HG03139 (cell line): ENCODE data around the gene CHST1.

Experiments
- ATAC-seq: cut with Tn5 transposase; IDR thresholded peaks from one replicate; pipeline ENCODE4 v1.9.1; 2021; ENCODE audit not compliant: unreplicated experiment

The CHST1 gene

DNA sequence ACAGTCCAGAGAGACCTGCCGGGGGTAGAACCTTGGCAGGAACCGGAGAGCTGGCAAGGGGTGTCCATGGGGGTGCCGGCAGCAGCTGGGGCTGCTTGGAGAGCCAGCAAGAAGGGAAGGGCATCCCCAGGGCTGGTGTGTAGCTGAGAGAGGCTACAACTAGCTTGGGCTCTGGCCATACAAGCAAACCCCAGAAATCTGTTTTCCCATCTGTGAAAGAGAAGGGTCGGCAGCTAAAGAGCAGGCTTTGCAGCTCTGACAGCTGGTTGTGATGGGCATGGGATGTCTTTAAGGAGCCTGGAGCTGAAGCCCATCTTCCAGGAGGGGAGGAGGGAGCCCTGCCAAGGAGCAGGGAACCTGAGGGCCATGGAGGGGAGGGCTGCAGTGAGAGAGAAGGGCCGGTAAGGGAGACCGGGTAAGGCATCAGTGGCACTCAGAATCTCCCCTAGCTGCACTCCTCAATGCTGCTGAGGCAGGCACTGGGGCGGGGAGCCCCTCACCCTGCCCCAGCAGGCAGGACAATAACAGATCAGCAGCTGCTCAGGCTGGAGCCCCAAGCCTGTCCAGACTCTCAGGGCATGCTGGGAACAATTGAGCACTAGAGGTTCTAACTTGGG is 3.9 kb downstream of the CHST1 start:
- no peak for ATAC-seq

DNA sequence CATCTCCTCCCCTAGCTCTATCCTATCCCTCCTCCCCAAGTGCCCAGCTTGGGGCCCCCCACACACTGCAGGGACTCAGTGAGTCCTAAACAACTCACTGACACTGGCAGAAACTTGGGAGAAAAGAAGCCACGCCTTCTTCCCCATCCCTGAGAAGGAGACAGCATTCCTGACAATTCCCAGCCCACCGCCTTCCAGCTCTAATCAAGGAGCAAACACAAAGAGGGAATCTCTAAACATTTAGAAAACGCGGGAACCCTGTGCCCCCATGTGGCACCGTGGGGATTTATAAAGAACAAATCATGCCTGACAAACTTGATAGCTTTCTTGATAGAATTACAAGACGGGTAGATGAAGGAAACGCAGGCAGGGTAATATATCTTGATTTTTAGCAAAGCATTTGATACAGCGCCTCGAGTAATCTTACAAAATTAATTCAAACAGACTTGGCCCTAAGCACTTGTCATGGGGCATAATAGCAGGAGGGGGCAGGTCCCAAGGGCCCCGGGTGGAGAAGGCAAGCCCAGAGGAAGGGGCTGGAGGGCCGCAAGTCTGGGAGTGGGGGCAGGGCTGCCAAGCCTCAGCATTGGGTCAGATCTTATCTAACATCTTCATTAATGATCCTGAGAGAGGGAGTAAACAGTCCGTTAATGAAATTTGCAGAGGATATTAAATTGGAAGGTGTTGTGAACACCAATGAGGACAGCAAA is 4.5 kb downstream of the CHST1 start:
- ATAC-seq = no peak

DNA sequence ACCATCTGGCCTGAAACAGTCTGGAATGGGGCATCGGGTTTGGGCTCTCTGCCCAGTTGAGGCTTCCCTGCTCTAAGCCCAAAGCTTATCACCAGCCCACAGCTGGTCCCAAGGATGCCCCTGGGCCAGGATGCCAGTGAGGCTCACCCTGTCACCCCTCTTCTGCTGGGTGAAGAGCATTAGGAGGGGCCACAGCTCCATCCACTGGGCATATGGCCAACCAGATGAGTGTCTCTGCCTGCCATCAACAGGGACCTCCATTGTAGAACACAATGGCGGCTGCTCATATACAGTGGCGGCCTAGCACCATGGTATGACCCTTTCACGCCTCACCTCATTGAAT is 5.6 kb downstream of the CHST1 start:
- no peak for ATAC-seq

DNA sequence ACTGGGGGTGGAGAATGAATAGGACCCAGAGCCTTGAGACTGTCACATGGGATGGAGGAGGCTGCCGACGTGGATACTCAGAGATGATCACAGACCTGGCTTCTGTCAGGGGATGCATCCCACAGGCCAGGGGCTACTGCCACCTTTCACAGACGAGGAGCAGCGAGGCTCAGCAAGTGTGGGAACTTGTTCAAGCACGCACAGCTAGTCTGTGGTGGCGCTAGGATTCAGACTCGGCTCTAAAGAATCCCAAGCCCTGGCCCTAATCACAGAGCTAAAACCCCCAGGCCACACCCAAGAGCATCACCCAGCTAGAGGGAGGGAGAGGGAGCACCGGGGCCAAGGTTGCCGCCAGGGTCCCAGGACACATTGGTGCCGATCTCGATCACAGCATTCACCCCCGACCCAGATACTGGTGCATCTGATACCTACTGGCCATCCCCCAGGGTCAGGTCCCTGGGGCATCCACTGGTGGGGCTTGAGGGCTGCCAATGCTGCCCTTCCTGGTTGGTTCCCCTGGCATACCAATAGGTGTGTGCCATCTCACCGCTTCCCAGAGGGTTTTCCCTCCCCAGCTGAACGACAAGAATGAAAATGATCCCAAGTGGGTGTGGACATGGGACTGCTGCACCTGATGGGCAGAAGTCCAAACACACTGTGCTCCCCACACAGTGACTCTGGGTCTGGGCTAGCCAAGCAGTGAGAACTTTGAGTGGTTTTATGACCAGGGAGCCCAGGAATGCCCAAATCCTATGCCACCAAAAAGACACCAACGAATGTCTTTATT is 6.2 kb downstream of the CHST1 start:
- no peak for ATAC-seq

DNA sequence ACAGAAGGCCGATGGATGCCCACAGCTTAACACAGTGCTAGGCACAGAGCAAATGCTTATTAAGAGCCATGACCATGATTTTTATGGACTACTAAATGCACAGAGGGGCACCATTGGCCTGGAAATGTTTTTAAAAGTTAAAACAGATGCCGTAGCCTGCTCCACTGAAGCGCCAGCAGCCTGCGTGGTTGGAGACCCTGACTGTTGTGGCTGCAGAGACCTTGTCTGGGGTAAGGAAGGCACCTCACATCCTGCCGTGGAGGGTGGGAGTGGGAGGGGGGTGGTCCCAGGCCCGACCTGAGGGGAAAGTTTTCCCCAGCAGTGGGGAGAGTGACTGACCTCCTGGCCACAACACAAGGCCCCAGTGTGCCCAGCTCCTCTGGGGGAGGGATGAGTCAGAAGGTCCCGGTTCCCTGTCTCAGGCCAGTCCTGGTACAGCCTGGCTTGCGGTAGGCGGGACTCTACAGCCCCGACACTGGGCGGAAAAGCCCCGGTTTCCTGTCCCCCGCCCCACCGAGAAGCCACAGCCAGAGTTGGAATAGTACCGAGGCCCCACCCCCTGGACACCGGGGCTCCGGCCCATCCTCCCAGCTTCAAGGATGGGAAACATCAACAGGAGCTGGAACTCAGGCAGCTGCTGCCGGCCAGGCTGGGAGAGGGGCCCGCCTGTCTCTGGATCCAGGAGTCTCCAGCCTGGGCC is 7.0 kb downstream of the CHST1 start:
- ATAC-seq = no peak

DNA sequence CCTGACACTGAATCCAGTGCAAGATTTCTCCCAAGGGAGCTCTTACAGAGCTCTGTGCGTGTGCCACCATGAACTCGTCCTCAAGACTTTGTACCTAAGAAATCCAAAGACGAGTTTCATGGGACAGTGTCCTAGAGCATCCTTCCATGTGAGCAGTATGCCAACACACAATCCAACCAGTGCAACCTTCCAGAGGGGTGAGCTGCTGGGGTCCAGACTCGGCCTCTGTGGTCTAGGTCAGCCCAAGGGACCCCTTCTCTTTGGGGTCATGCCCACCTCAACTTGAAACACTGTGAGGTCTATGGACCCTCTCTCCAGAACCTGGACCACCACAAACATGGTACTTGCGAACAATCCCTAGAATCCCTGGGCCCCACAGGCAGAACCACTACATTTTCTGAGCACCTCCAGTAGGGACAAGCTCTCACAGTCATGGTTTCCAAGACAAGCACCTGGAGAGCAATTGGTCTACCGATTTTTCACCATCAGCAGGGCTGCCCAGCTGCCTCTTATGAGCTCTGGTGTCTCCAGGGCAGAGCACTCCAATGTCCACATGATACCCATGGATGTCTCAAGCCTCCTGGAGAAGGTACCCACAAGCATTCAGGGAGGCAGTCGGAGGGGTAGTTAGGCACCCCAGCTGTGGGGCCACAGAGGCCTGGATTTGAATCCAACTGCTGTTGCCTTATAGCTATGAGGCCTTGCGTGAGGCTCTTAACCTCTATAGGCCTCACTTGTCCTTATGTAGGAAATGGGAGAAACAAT is 7.7 kb downstream of the CHST1 start:
- no peak for ATAC-seq

DNA sequence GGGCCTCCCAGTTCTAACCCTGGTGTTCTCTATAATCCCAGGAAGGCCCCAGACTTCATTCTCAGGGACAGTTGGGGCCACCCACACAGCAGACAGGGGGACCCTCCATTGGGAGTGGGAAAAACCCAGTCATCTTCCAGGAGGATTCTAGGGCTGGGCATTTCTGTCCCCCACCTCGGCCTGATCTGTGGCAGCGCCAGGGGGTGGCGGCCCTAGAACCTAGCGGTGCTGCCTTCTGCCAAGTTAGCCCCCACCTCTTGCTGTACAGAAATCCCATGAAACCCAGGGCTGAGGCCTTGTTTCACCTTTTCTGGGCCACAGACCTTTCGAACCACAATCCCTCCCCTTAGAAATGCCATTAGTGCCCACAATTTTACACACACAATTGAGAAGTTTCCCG is 9.6 kb downstream of the CHST1 start:
- ATAC-seq = no peak

DNA sequence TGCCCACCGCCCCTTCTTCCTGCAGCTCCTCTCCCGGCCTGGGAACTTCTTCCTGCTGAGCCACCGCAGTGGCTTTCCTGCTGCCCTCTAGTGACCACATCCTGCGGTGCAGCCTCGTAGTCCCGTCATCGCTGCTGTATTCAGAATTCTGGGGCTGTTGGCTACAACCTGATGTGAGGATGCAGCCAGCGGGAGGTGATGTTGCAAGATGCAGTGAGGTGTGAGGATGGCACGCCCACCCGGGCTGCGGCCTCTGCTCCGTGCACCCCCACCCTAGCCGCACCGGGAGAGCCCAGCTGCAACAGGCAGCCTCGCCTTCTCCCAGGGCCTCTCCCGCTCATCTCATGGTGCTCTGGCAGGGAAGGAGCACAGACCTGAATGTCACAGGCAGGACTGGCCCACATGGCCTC is 10.1 kb downstream of the CHST1 start:
- no peak for ATAC-seq

DNA sequence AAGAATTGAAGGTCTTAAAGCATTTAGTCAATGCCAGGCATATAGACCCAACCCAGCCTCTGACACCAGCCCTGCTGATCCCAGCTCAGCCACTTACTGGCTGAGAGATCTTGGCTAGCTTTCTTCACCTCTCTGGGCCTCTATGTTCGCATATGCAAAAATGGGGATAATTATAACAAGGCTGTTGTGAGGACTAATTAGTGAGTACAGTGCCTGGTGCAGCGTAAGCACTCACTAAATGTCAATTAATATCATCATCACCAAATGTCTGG is 10.5 kb downstream of the CHST1 start:
- no peak for ATAC-seq

DNA sequence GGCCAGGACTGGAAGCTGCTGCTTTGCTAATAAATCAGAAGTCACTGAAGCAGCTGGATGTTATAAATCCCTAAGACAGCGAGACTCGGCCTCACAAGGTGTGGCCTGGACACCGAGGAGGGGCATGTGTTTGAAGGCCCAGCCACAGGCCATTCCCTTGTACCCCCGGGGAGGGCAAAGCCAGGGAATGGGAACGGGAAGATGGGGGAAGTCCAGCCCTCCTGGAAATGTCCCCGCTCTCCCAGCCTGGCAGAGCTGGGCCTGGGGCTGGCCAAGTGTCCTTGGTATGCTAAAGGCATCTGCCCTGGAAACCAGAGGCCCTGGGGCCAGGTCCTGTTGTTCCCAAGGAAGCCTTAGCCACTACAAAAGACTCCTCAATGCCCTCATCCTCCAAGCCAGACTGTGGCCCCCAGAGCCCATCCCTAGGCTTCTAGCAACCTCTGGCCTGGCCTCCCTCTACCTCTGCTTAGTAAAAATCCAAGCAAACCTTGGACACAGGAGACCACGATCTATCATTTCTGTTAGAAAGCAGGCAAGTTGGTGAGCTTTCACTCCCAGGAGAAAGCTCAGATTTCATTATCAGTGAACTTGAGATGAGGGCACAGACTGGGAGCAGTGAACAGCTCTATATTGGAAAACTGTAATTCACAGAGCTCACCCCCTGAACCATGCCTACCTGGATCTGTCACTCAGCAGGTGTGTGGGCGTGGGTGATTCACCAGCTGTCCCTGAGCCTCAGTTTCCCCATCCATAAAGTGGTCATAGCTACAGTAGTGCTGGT is 11.0 kb downstream of the CHST1 start:
- no peak for ATAC-seq

DNA sequence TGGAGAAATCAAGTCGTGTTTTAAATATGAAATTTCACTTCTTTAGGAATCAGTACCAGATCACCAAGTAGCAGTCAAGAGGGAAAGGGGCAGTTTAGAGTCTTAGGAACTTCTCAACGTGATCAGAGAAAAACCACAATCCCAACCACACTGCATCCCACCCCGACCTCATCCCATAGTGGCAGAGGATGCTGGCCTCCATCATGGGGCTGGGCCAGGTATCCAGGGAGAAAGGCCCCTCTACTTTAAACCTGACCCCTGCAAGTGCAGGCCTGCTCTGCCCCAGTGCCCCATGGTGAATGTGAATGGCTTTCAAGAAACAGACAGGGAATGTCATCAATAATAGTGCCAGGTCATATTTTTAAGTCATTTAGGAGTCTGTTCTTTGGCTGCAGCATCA is 12.1 kb downstream of the CHST1 start:
- no peak for ATAC-seq

DNA sequence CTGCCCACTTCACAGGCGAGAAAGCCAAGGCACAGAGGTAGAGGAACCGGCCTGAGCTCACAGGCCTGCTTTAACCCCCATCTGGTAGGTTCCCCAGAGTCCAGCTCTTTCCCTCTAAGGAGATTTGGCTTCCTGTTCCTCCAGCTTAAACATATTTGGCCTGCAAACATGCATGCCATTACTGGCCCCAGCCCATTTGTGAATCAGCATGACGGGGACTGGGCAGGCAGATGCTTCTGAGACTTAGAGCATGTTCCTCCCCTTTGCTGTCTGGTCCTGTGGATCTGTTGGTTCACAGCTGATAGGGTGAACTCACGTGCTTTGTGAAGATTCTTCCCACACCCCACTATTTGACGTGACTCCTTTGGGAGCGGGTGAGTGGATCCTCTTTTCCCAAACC is 12.6 kb downstream of the CHST1 start:
- no peak for ATAC-seq

DNA sequence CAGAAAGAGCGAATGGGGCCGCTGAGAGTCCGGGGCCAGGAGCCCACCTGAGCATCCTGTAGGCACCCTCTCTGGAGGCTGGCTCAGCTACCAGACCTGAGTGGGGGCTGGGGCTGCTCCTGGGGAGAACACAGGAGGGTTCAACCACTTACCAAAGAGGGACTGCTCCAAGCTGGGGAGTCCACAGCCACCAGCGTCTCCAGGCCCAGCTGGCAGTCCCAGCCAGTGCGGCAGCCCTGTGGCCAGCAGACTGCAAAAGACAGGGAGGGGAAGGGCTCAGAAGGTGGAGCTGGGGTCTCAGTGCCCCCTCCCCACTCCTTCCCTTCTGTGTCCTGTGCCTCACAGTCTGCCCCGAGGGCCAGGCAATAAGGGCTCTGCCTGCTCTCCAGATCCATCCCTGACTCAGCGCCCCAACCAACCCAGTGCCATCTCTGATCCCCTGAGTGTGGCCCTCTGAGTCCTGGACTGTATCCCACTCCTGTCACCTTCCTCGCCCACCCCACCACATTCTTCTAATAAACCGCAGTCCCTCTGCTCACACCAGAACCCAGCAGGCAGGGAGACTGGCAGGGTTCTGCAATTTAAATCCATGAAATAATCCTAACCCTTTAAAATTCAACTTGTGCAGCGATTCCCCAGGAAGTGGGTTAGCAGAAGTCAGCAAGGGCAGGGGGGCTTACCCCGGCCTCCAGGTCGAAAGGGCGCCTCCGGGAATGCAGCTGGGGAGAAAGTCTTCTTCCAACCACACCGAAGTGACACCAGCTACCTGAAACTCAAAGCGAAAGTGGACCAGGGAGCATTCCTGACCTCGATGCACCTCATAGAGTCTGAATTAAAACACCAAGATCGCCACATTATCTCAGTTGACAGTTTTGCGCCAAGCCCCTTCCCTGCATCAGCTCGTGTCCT is 13.3 kb downstream of the CHST1 start:
- ATAC-seq = no peak

DNA sequence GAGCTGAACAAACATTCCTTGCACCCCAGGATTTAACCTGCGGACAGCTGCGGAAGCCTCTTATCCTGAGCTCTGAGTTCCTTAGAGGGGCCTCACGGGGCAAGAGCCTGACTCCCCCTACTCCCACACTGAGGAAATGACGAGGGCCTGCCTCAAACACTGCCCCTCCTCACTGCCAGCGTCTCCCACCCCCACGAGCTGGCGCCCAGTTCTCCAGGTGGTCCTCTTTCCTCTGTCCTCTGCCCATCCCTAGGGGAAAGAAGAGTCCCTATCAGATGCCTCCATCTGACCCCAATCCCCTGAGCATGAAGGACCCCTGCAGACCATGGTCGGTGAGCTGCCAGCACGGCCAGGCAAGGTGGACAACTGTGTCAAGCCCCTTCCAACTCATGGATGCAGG is 14.3 kb downstream of the CHST1 start:
- no peak for ATAC-seq

DNA sequence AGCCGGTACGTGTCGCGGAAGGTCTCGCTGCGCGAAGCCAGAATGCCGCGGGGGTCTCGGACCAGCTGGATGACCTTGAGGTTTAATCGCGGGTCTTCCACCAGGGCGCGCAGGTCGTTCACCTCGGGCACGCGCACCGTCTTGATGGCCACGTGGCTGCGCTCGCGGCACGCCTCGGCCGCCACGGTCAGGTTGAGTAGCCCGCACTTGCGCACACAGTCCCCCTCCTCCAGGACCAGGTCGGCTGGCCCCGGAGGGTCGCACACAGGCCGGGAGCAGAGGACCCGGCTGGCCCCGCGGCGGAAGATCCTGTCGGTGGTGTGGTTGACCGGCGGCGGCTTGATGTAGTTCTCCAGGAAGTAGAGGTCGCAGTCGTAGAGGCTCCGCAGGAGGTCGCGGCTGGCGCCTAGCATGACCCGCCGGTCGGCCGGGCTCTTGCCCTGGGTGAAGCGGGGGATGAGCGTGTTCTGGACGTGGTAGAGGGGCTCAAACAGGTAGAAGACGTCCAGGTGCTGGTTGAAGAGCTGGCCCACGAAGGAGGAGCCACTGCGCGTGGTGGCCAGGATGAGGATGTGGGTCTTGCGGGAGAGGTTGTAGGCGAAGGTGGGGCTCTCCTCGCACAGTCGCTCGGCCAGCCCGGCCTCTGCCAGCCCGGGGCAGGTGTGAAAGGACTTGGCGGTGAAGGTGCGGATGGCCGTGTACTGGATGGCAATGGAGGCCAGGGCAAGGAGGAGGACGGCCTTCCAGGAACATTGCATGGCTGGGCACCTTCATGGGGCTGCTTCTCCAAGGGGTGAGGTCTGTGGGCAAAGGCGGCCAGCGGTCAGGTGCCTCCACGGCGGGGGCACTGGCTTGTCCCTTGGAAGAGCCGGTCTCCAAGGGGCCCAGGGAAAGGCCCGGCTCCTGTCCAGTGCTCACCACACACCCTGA is 15.0 kb downstream of the CHST1 start:
- ATAC-seq = no peak

DNA sequence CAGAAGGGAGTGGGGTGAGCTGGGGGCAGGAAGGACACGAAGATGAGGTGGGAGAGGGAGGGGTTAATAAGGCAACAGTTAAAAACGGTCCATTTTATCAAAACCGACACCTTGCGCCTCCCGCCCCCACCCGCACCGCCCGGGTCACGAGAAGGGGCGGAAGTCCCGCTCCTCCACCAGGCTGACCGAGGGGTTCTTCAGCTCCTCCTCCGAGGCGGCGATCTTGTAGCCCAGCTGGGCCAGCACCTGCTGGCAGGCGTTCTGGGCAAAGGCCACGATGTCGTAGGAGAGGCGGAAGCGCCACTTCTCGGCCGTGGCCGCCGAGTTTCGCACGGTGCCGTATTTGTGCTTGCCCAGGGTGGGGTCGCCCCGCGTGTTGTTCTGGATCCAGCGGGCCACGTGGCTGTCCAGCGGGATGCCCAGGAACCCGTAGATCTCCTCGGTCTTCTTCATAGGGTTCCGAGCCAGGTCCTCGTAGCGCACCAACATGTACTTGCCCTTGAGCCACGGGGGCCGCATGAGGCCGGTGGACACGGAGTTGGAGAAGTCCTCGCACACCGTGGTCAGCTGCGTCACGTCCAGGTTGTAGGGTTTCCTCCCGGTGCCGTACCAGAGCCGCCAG is 15.8 kb downstream of the CHST1 start:
- no peak for ATAC-seq

DNA sequence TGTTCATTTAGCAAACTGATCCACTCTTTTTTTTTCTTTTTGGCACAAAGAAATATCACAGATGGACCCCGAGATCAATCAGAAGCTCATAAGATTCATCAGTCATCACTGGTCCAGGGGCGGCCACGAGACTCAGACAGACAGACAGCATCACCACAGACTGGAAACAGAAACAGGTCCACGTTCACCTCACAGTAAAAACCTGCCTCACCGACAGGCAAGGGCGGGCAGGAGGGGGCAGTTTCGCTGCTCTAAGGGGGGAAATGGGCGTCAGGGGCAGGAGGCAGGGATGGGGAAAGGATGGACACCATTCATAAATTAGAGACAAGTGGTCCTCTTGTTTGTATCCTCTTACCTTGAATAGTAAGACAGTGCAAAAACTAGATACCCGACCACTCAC is 16.5 kb downstream of the CHST1 start:
- no peak for ATAC-seq

DNA sequence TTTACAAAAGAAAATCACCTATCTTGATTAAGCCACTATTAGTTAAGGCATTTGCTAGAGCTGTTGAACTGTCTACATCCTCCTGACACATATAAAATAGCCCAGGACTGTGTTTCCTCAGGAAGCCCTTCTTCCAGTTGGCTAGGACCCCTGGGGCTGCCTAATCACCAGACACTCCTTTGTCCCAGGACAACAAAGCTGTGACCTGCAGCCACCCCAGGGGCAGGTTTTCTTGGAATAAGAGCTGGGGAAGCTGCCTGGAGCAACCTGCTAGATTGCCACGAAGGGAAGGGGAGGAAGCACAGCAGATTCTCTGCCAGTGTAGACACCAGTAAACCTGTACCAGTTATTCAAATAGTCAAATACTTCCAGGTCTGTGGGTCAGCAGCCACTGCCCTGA is 17.6 kb downstream of the CHST1 start:
- no peak for ATAC-seq
